BLaER1 treated with 17β-estradiol and CSF1 and Interleukin-3, amounts not matched to agents 10 nM and 100 nM (cell line): Measurements from ENCODE around the gene B3GAT2.

Source experiments
- H3K27ac ChIP-seq, 11 experiments: shearing (Covaris generic); formaldehyde crosslinking; 2 replicates each; pipeline ENCODE4 v1.8.1; 2022
- H3K27me3 ChIP-seq, 11 experiments: shearing (Covaris generic); formaldehyde crosslinking; 2 replicates each; pipeline ENCODE4 v1.8.1; 2022
- H3K36me3 ChIP-seq, 11 experiments: shearing (Covaris generic); formaldehyde crosslinking; 2 replicates each; pipeline ENCODE4 v1.8.1; 2022
- H3K4me1 ChIP-seq, 10 experiments: shearing (Covaris generic); formaldehyde crosslinking; 2 replicates each; pipeline ENCODE4 v1.8.1; 2022
- H3K4me2 ChIP-seq, 11 experiments: shearing (Covaris generic); formaldehyde crosslinking; 2 replicates each; pipeline ENCODE4 v1.8.1; 2022
- H3K4me3 ChIP-seq, 10 experiments: shearing (Covaris generic); formaldehyde crosslinking; 2 replicates each; pipeline ENCODE4 v1.8.1; 2022
- H3K9ac ChIP-seq, 11 experiments: shearing (Covaris generic); formaldehyde crosslinking; 2 replicates each; pipeline ENCODE4 v1.8.1; 2022
- H3K9me3 ChIP-seq, 11 experiments: shearing (Covaris generic); formaldehyde crosslinking; replicated peaks in 1 of 11; 2 replicates each; pipeline ENCODE4 v1.8.1; 2022
- H4K20me1 ChIP-seq, 11 experiments: shearing (Covaris generic); formaldehyde crosslinking; 2 replicates each; pipeline ENCODE4 v1.8.1; 2022
- Cebpa-rat ChIP-seq, 11 experiments: shearing (Covaris generic); IDR thresholded peaks; 2 replicates each; pipeline ENCODE4 v1.8.1; 2022

Gene B3GAT2

GRCh38 chr6:70956451-70957283 is at the start of gene B3GAT2:
B3GAT2 (minus strand) TSS chr6:70957060; CDS start chr6:70956429, 631 bp downstream.
- Histone ChIP-seq H3K4me3 (peak within 1 kb of the TSS; percentile 44 to 67 (median 54)), H3K9ac (no peak within 1 kb of the TSS), H3K36me3 (no peaks in the 10 kb centered on the region), H3K4me1 (peaks cover 0 to 6% (median 0%) of the 10 kb centered on the region in 10 experiments; a peak in 1 of 20 replicates), H3K9me3 (peaks cover 17 to 24% (median 20%) of the 10 kb centered on the region in 11 experiments), H4K20me1 (no peaks in the 10 kb centered on the region), H3K27me3 (peaks cover 31 to 38% (median 35%) of the 10 kb centered on the region in 11 experiments), H3K27ac (no peak within 1 kb of the TSS), H3K4me2 (peak within 1 kb of the TSS; percentile 64 to 87 (median 78))
- no peak for TF ChIP-seq Cebpa-rat (IDR thresholded peaks at IDR 0.05)

GRCh38 chr6:70998148-70998547 is 41.3 kb upstream of the B3GAT2 start:
- no peaks in the 10 kb centered on the region for H3K4me1 ChIP-seq
- H3K4me3 ChIP-seq: no peak overlapping the region
- no peaks in the 10 kb centered on the region for H3K27me3 ChIP-seq
- H3K9ac ChIP-seq: no peak overlapping the region
- H3K27ac ChIP-seq: no peak overlapping the region
- H3K36me3 ChIP-seq: no peaks in the 10 kb centered on the region
- H4K20me1 ChIP-seq: no peaks in the 10 kb centered on the region
- H3K9me3 ChIP-seq: peaks cover 0 to 6% (median 0%) of the 10 kb centered on the region in 11 experiments; a peak in 6 of 22 replicates
- TF ChIP-seq Cebpa-rat (IDR thresholded peaks at IDR 0.05): no peak
- H3K4me2 ChIP-seq: no peak overlapping the region

- Histone ChIP-seq H3K4me1 (no peaks in the 10 kb centered on the region), H3K9me3 (peaks cover 0 to 6% (median 0%) of the 10 kb centered on the region in 11 experiments; a peak in 2 of 22 replicates), H3K9ac (no peak overlapping the region), H3K4me3 (no peak overlapping the region), H3K36me3 (no peaks in the 10 kb centered on the region), H3K4me2 (no peak overlapping the region), H4K20me1 (no peaks in the 10 kb centered on the region), H3K27ac (no peak overlapping the region), H3K27me3 (no peaks in the 10 kb centered on the region)
- TF ChIP-seq Cebpa-rat (IDR thresholded peaks at IDR 0.05): no peak
These were observed 40.5 kb upstream of the B3GAT2 start for GRCh38 chr6:70997379-70997778.

GRCh38 chr6:70996106-70996505 is 39.2 kb upstream of the B3GAT2 start:
- no peak overlapping the region for H3K4me2 ChIP-seq
- no peak overlapping the region for H3K4me3 ChIP-seq
- H3K36me3 ChIP-seq: no peaks in the 10 kb centered on the region
- no peak overlapping the region for H3K9ac ChIP-seq
- H4K20me1 ChIP-seq: no peaks in the 10 kb centered on the region
- H3K9me3 ChIP-seq: peaks cover 0 to 6% (median 0%) of the 10 kb centered on the region in 11 experiments; a peak in 3 of 22 replicates
- no peak overlapping the region for H3K27ac ChIP-seq
- no peaks in the 10 kb centered on the region for H3K4me1 ChIP-seq
- no peak for TF ChIP-seq Cebpa-rat (IDR thresholded peaks at IDR 0.05)
- H3K27me3 ChIP-seq: no peaks in the 10 kb centered on the region

- Histone ChIP-seq H3K9ac (no peak overlapping the region), H3K4me3 (no peak overlapping the region), H3K9me3 (peaks cover 0 to 6% (median 0%) of the 10 kb centered on the region in 11 experiments; a peak in 3 of 22 replicates), H3K4me1 (no peaks in the 10 kb centered on the region), H3K4me2 (no peak overlapping the region), H3K36me3 (no peaks in the 10 kb centered on the region), H4K20me1 (no peaks in the 10 kb centered on the region), H3K27ac (no peak overlapping the region), H3K27me3 (no peaks in the 10 kb centered on the region)
- TF ChIP-seq Cebpa-rat (IDR thresholded peaks at IDR 0.05): no peak
These were observed 38.6 kb upstream of the B3GAT2 start for GRCh38 chr6:70995411-70995810.

- Histone ChIP-seq H3K4me1 (no peaks in the 10 kb centered on the region), H3K36me3 (no peaks in the 10 kb centered on the region), H3K9me3 (peaks cover 0 to 14% (median 5%) of the 10 kb centered on the region in 11 experiments; a peak in 11 of 22 replicates), H3K27me3 (no peaks in the 10 kb centered on the region), H3K9ac (no peak overlapping the region), H3K27ac (no peak overlapping the region), H3K4me3 (no peak overlapping the region), H3K4me2 (no peak overlapping the region), H4K20me1 (no peaks in the 10 kb centered on the region)
- TF ChIP-seq Cebpa-rat (IDR thresholded peaks at IDR 0.05): no peak
These were observed 34.4 kb upstream of the B3GAT2 start for GRCh38 chr6:70991253-70991652.

- peak overlapping the region in 4 of 11 experiments; percentile 4 to 51 (median 32); a peak in 4 of 22 replicates for H3K27ac ChIP-seq
- peaks cover 0 to 12% (median 3%) of the 10 kb centered on the region in 10 experiments; a peak in 8 of 20 replicates for H3K4me1 ChIP-seq
- peak overlapping the region in 2 of 11 experiments; percentile 3 to 19; a peak in 2 of 22 replicates for H3K4me2 ChIP-seq
- TF ChIP-seq Cebpa-rat (IDR thresholded peaks at IDR 0.05): no peak
- H3K36me3 ChIP-seq: no peaks in the 10 kb centered on the region
- H3K27me3 ChIP-seq: no peaks in the 10 kb centered on the region
- no peak overlapping the region for H3K9ac ChIP-seq
- H3K9me3 ChIP-seq: peaks cover 5 to 26% (median 14%) of the 10 kb centered on the region in 11 experiments; a peak in 21 of 22 replicates
- no peaks in the 10 kb centered on the region for H4K20me1 ChIP-seq
- H3K4me3 ChIP-seq: peak overlapping the region in 1 of 10 experiments; percentile 26; a peak in 1 of 20 replicates
These were observed 28.3 kb upstream of the B3GAT2 start for GRCh38 chr6:70985156-70985555.

- H3K9me3 ChIP-seq: peaks cover 5 to 38% (median 14%) of the 10 kb centered on the region in 11 experiments; a peak in 21 of 22 replicates
- no peak overlapping the region for H3K4me3 ChIP-seq
- H3K27me3 ChIP-seq: no peaks in the 10 kb centered on the region
- H3K4me1 ChIP-seq: peaks cover 0 to 12% (median 3%) of the 10 kb centered on the region in 10 experiments; a peak in 8 of 20 replicates
- H3K9ac ChIP-seq: no peak overlapping the region
- no peak overlapping the region for H3K27ac ChIP-seq
- no peak overlapping the region for H3K4me2 ChIP-seq
- no peak for TF ChIP-seq Cebpa-rat (IDR thresholded peaks at IDR 0.05)
- no peaks in the 10 kb centered on the region for H4K20me1 ChIP-seq
- no peaks in the 10 kb centered on the region for H3K36me3 ChIP-seq
These were observed 25.9 kb upstream of the B3GAT2 start for GRCh38 chr6:70982747-70983146.

GRCh38 chr6:70980727-70981126 is 23.9 kb upstream of the B3GAT2 start:
- peaks cover 0 to 8% (median 2%) of the 10 kb centered on the region in 10 experiments; a peak in 6 of 20 replicates for H3K4me1 ChIP-seq
- no peaks in the 10 kb centered on the region for H4K20me1 ChIP-seq
- H3K4me3 ChIP-seq: no peak overlapping the region
- no peak for TF ChIP-seq Cebpa-rat (IDR thresholded peaks at IDR 0.05)
- H3K9ac ChIP-seq: no peak overlapping the region
- H3K9me3 ChIP-seq: peaks cover 5 to 25% (median 8%) of the 10 kb centered on the region in 11 experiments; a peak in 21 of 22 replicates
- H3K27me3 ChIP-seq: no peaks in the 10 kb centered on the region
- H3K4me2 ChIP-seq: no peak overlapping the region
- H3K36me3 ChIP-seq: no peaks in the 10 kb centered on the region
- H3K27ac ChIP-seq: no peak overlapping the region
